HEK293 (cell line): ENCODE measurements around the gene STAT3.

Experiments used
- CTCF ChIA-PET: fragments of 350-600 bp; formaldehyde crosslinking; extraction: SDS; loops from one replicate; lab custom pipeline; 2021; ENCODE audit warnings: antibody characterized with exemption; lab: Yijun Ruan, JAX
- POLR2A ChIA-PET: fragments of 300-600 bp; formaldehyde crosslinking; extraction: SDS; loops from one replicate; lab custom pipeline; 2020; ENCODE audit warnings: antibody characterized with exemption, inconsistent platforms; lab: Yijun Ruan, JAX
- H3K27ac ChIP-seq: fragments of 200-500 bp; sonication (Bioruptor generic); 2 replicates; pipeline ENCODE4 v1.5.1; 2014; ENCODE audit warnings: low read depth, low read length, control low read depth, inconsistent platforms; ENCODE audit errors: extremely low read depth
- H3K36me3 ChIP-seq, 2 experiments: fragments of 200-500 bp in 1 of 2; sonication (Bioruptor generic) in 1 of 2; 1 replicate in 1 of 2; 2 replicates in 1 of 2; pipeline ENCODE4 v1.5.1; 2014 to 2017; ENCODE audit warnings: inconsistent platforms in 2 of 2, low read length in 2 of 2; ENCODE audit not compliant: control insufficient read depth in 2 of 2, insufficient read depth in 1 of 2
- H3K4me1 ChIP-seq: fragments of 200-500 bp; sonication (Bioruptor generic); 2 replicates; pipeline ENCODE4 v1.5.1; 2014; ENCODE audit warnings: mild to moderate bottlenecking, low read length, inconsistent platforms; ENCODE audit not compliant: control insufficient read depth, insufficient read depth
- H3K4me3 ChIP-seq: 2 replicates; pipeline ENCODE4 v1.5.1; 2011; ENCODE audit warnings: low read depth, mild to moderate bottlenecking, control low read depth, low read length, moderate library complexity
- H3K9me3 ChIP-seq: fragments of 200-500 bp; sonication (Bioruptor generic); 2 replicates; pipeline ENCODE4 v1.5.1; 2014; ENCODE audit warnings: low read depth, low read length, inconsistent platforms; ENCODE audit not compliant: control insufficient read depth, insufficient read depth
- GLI2 ChIP-seq: fragments of 450-650 bp; formaldehyde crosslinking; IDR thresholded peaks from 2 replicates; pipeline ENCODE4; 2017; ENCODE audit warnings: missing biosample characterization, missing genetic modification characterization, low read depth, borderline replicate concordance
- HOXC10 ChIP-seq: sonication (generic); formaldehyde crosslinking; IDR thresholded peaks from 2 replicates; pipeline ENCODE4 v1.8.1; 2023; ENCODE audit warnings: mild to moderate bottlenecking, missing genetic modification reagents
- KLF1 ChIP-seq: fragments of 450-650 bp; formaldehyde crosslinking; IDR thresholded peaks from 2 replicates; pipeline ENCODE4 v1.5.1; 2016; ENCODE audit warnings: missing biosample characterization, missing genetic modification characterization
- KLF10 ChIP-seq: fragments of 450-650 bp; IDR thresholded peaks from 2 replicates; pipeline ENCODE4 v1.5.1; 2018; ENCODE audit warnings: missing biosample characterization, mild to moderate bottlenecking, missing genetic modification characterization
- OVOL3 ChIP-seq: fragments of 450-650 bp; formaldehyde crosslinking; IDR thresholded peaks from 2 replicates; pipeline ENCODE4 v1.5.1; 2016; ENCODE audit warnings: missing biosample characterization, missing genetic modification characterization
- REPIN1 ChIP-seq: fragments of 450-650 bp; formaldehyde crosslinking; IDR thresholded peaks from 2 replicates; pipeline ENCODE4 v1.5.1; 2017; ENCODE audit warnings: missing biosample characterization, missing genetic modification characterization, low read depth
- SP2 ChIP-seq: fragments of 450-650 bp; formaldehyde crosslinking; IDR thresholded peaks from 2 replicates; pipeline ENCODE4 v1.5.1; 2016; ENCODE audit warnings: missing biosample characterization, missing genetic modification characterization
- ZFP3 ChIP-seq: fragments of 450-650 bp; formaldehyde crosslinking; IDR thresholded peaks from 2 replicates; pipeline ENCODE4 v1.5.1; 2016; ENCODE audit warnings: low read depth, missing biosample characterization, missing genetic modification characterization
- ZNF10 ChIP-seq: fragments of 450-650 bp; formaldehyde crosslinking; IDR thresholded peaks from 2 replicates; pipeline ENCODE4 v1.5.1; 2017; ENCODE audit warnings: missing biosample characterization, missing genetic modification characterization
- ZNF114 ChIP-seq: fragments of 450-650 bp; formaldehyde crosslinking; IDR thresholded peaks from 2 replicates; pipeline ENCODE4 v1.5.0; 2017; ENCODE audit warnings: missing biosample characterization, missing genetic modification characterization
- ZNF184 ChIP-seq: fragments of 450-650 bp; IDR thresholded peaks from 2 replicates; pipeline ENCODE4 v1.5.1; 2018; ENCODE audit warnings: missing biosample characterization, mild to moderate bottlenecking, missing genetic modification characterization
- ZNF202 ChIP-seq: fragments of 450-650 bp; formaldehyde crosslinking; IDR thresholded peaks from 2 replicates; pipeline ENCODE4 v1.5.1; 2016; ENCODE audit warnings: missing biosample characterization, missing genetic modification characterization, borderline replicate concordance
- ZNF211 ChIP-seq: fragments of 450-650 bp; formaldehyde crosslinking; IDR thresholded peaks from 2 replicates; pipeline ENCODE4 v1.5.1; 2016; ENCODE audit warnings: low read depth, missing biosample characterization, missing genetic modification characterization
- ZNF341 ChIP-seq: fragments of 450-650 bp; formaldehyde crosslinking; IDR thresholded peaks from 2 replicates; pipeline ENCODE4; 2016; ENCODE audit warnings: low read depth, missing biosample characterization, missing genetic modification characterization
- ZNF513 ChIP-seq: fragments of 450-650 bp; IDR thresholded peaks from 2 replicates; pipeline ENCODE4 v1.5.1; 2018; ENCODE audit warnings: missing biosample characterization, missing genetic modification characterization
- ZNF560 ChIP-seq: fragments of 450-650 bp; formaldehyde crosslinking; IDR thresholded peaks from 2 replicates; pipeline ENCODE4 v1.5.1; 2017; ENCODE audit warnings: missing biosample characterization, missing genetic modification characterization, borderline replicate concordance
- ZNF600 ChIP-seq: fragments of 450-650 bp; formaldehyde crosslinking; IDR thresholded peaks from 2 replicates; pipeline ENCODE4 v1.5.1; 2016; ENCODE audit warnings: missing biosample characterization, missing genetic modification characterization
- ZSCAN16 ChIP-seq: fragments of 450-650 bp; formaldehyde crosslinking; IDR thresholded peaks from 2 replicates; pipeline ENCODE4 v1.5.1; 2016; ENCODE audit warnings: missing biosample characterization, missing genetic modification characterization
- TF ChIP-seq, protein P1 (sequence below): fragments of 450-650 bp; formaldehyde crosslinking; IDR thresholded peaks from 2 replicates; pipeline ENCODE4 v1.5.1; 2016; ENCODE audit warnings: missing biosample characterization, missing genetic modification characterization
- TF ChIP-seq, protein P2 (sequence below): fragments of 450-650 bp; formaldehyde crosslinking; IDR thresholded peaks from 2 replicates; pipeline ENCODE4 v1.5.1; 2016; ENCODE audit warnings: missing biosample characterization, missing genetic modification characterization
- TF ChIP-seq, protein P3 (sequence below): fragments of 450-650 bp; formaldehyde crosslinking; IDR thresholded peaks from 2 replicates; pipeline ENCODE4 v1.5.1; 2016; ENCODE audit warnings: missing biosample characterization, missing genetic modification characterization, borderline replicate concordance

STAT3 gene

DNA sequence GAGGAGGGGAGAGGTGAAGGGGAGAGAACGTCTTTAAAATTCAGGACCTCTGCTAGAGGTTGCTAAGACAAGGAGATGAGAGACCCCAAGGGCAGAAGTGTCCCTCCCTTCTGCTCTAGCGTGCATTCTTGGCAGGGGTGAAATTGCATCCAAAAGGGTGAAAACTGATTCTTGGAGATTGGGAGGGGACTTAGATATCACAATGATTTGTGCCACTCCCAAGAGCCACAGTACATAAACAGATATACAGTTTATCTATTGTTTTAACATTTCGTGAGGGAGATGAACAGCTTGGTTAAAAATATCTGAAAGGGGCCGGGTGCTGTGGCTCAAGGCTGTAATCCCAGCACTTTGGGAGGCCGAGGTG is 22.1 kb upstream of the STAT3 start:
- TF ChIP-seq ZNF341, result 0 out of 2 replicates have a peak, but pooled peaks have one; percentile 8
- TF ChIP-seq KLF10 (tag by site-specific recombination), result no peak
- TF ChIP-seq REPIN1 (tag by site-specific recombination), result no peak
- TF ChIP-seq ZNF513 (tag by site-specific recombination), result no peak
- TF ChIP-seq, all 188 proteins: peak for 1
- Histone ChIP-seq H3K9me3 (no peaks in the 10 kb centered on the region), H3K4me3 (no peak overlapping the region), H3K36me3 (no peaks in the 10 kb centered on the region), H3K27ac (no peak overlapping the region), H3K4me1 (0 out of 2 replicates have a peak, but pooled peaks cover 3% of the 10 kb centered on the region)
- ChIA-PET POLR2A (interaction anchor here (0.7 to 6.3 kb wide), 3 partner anchors 8 to 13 kb away, joined by 4 to 53 read pairs (median 5); partner anchors contain the start of gene CAVIN1), CTCF (interaction anchor here (0.8 to 13.6 kb wide), 4 partner anchors 13 to 92 kb away, joined by 3 to 378 read pairs (median 4); partner anchors contain the start of genes CAVIN1 and STAT3)

DNA sequence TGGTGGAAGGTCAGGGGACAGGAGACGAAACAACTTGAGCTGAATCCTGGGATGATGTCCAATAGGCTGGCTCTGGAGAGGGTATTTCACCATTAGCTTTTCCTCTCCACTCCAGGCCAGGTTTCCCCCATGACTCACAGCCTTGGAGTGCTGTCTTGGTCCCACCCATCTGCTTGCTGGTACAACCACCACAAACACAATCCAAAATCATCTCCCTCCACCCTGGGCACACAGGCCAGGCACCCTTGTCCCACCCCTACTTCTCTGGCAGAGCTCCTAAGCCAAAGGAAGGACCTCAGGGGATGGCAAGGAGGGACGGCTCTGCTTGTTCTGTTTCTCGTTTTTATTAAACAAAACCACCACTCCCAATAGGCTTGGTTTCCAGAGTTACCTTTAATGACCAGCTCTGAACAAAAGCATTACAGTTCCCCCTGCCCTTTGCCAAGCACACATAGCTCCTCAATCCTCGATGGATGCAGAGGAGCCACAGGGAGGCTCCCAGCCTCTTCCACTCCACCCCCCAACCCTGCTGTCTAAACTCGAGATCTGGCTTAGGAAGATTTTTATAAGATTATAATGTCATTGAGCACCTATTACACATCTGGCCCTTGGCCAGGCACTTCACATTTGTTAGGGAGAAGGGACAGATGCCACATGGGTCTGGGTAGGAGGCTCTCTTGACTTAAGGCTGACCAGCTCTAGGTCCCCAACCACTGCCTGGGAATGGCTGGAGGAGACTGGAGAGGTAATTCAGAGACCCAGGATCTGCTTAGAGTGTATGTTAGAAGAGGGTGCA is 21.5 kb upstream of the STAT3 start:
- H3K27ac ChIP-seq, result no peak overlapping the region
- TF ChIP-seq ZNF184 (no peak), ZFP3 (tag by site-specific recombination) (no peak), ZNF114 (tag by site-specific recombination) (no peak), ZNF600 (tag by site-specific recombination) (peak; percentile 42; the same call in 1 of the 2 replicates), HOXC10 (CRISPR knock-in tag) (no peak), SP2 (tag by site-specific recombination) (peak; percentile 36), GLI2 (tag by site-specific recombination) (no peak), KLF1 (tag by site-specific recombination) (peak; percentile 78), OVOL3 (tag by site-specific recombination) (no peak), ZNF341 (peak; percentile 37; the same call in 1 of the 2 replicates), ZNF10 (no peak), ZNF211 (tag by site-specific recombination) (no peak), ZSCAN16 (tag by site-specific recombination) (no peak), ZNF202 (tag by site-specific recombination) (no peak), ZNF513 (tag by site-specific recombination) (no peak), ZNF560 (tag by site-specific recombination) (no peak)
- TF ChIP-seq, protein P1, sequence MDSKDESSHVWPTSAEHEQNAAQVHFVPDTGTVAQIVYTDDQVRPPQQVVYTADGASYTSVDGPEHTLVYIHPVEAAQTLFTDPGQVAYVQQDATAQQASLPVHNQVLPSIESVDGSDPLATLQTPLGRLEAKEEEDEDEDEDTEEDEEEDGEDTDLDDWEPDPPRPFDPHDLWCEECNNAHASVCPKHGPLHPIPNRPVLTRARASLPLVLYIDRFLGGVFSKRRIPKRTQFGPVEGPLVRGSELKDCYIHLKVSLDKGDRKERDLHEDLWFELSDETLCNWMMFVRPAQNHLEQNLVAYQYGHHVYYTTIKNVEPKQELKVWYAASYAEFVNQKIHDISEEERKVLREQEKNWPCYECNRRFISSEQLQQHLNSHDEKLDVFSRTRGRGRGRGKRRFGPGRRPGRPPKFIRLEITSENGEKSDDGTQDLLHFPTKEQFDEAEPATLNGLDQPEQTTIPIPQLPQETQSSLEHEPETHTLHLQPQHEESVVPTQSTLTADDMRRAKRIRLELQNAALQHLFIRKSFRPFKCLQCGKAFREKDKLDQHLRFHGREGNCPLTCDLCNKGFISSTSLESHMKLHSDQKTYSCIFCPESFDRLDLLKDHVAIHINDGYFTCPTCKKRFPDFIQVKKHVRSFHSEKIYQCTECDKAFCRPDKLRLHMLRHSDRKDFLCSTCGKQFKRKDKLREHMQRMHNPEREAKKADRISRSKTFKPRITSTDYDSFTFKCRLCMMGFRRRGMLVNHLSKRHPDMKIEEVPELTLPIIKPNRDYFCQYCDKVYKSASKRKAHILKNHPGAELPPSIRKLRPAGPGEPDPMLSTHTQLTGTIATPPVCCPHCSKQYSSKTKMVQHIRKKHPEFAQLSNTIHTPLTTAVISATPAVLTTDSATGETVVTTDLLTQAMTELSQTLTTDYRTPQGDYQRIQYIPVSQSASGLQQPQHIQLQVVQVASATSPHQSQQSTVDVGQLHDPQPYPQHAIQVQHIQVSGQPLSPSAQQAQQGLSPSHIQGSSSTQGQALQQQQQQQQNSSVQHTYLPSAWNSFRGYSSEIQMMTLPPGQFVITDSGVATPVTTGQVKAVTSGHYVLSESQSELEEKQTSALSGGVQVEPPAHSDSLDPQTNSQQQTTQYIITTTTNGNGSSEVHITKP (tag by site-specific recombination), result peak; percentile 45; the same call in 1 of the 2 replicates
- TF ChIP-seq, protein P2, sequence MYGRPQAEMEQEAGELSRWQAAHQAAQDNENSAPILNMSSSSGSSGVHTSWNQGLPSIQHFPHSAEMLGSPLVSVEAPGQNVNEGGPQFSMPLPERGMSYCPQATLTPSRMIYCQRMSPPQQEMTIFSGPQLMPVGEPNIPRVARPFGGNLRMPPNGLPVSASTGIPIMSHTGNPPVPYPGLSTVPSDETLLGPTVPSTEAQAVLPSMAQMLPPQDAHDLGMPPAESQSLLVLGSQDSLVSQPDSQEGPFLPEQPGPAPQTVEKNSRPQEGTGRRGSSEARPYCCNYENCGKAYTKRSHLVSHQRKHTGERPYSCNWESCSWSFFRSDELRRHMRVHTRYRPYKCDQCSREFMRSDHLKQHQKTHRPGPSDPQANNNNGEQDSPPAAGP (tag by site-specific recombination), result no peak
- TF ChIP-seq, protein P3, sequence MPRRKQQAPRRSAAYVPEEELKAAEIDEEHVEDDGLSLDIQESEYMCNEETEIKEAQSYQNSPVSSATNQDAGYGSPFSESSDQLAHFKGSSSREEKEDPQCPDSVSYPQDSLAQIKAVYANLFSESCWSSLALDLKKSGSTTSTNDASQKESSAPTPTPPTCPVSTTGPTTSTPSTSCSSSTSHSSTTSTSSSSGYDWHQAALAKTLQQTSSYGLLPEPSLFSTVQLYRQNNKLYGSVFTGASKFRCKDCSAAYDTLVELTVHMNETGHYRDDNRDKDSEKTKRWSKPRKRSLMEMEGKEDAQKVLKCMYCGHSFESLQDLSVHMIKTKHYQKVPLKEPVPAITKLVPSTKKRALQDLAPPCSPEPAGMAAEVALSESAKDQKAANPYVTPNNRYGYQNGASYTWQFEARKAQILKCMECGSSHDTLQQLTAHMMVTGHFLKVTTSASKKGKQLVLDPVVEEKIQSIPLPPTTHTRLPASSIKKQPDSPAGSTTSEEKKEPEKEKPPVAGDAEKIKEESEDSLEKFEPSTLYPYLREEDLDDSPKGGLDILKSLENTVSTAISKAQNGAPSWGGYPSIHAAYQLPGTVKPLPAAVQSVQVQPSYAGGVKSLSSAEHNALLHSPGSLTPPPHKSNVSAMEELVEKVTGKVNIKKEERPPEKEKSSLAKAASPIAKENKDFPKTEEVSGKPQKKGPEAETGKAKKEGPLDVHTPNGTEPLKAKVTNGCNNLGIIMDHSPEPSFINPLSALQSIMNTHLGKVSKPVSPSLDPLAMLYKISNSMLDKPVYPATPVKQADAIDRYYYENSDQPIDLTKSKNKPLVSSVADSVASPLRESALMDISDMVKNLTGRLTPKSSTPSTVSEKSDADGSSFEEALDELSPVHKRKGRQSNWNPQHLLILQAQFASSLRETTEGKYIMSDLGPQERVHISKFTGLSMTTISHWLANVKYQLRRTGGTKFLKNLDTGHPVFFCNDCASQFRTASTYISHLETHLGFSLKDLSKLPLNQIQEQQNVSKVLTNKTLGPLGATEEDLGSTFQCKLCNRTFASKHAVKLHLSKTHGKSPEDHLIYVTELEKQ (tag by site-specific recombination), result no peak
- H3K4me3 ChIP-seq, result no peak overlapping the region
- POLR2A ChIA-PET, result interaction anchor here (0.6 to 6.3 kb wide), 5 partner anchors 9 to 183 kb away, joined by 4 to 53 read pairs (median 5); partner anchors contain the start of genes CAVIN1 and STAT3
- CTCF ChIA-PET, result interaction anchor here (0.6 to 13.6 kb wide), 9 partner anchors 14 to 1444 kb away, joined by 3 to 378 read pairs (median 4); partner anchors contain the start of gene CAVIN1
- H3K9me3 ChIP-seq, result no peaks in the 10 kb centered on the region
- H3K4me1 ChIP-seq, result 0 out of 2 replicates have a peak, but pooled peaks cover 3% of the 10 kb centered on the region
- H3K36me3 ChIP-seq, result peaks cover 0 to 5% of the 10 kb centered on the region in 2 experiments; a peak in 1 of 3 replicates
